ENCODE results near the gene MRPL20.
A peak's percentile ranks its signal among the peaks of the same experiment; 100 is the strongest.

MRPL20 gene

GRCh38 chr1:1399872-1400575 is 7.1 kb downstream of the MRPL20 start:
- H3K27me3 ChIP-seq (ENCODE audit: control insufficient read depth, low read length) = no peaks in the 10 kb centered on the region
- peak overlapping the region; percentile 100 for H3K4me3 ChIP-seq (ENCODE audit: low read length)
- peaks cover 17% of the 10 kb centered on the region for H3F3A ChIP-seq (ENCODE audit: control insufficient read depth, insufficient read depth)
- peaks cover 85% of the 10 kb centered on the region for H3K36me3 ChIP-seq (ENCODE audit: control insufficient read depth, low read length)
- TF ChIP-seq EZH2phosphoT487 (IDR thresholded peaks at IDR 0.05; ENCODE audit: borderline replicate concordance, low read length) (no peak), CTCF (IDR thresholded peaks at IDR 0.05; ENCODE audit: low read depth, low read length, poor library complexity, severe bottlenecking) (no peak)
- H3K4me2 ChIP-seq (ENCODE audit: low read length) = peak overlapping the region; percentile 100
- H3K9me3 ChIP-seq (ENCODE audit: control insufficient read depth, insufficient read depth, low read length) = no peaks in the 10 kb centered on the region
- peaks cover 12% of the 10 kb centered on the region for H4K20me1 ChIP-seq (ENCODE audit: control insufficient read depth, insufficient read depth, low read depth, low read length)
- H3K79me2 ChIP-seq (ENCODE audit: control insufficient read depth, low read length) = peaks cover 87% of the 10 kb centered on the region
- peaks cover 36% of the 10 kb centered on the region for H3K4me1 ChIP-seq (ENCODE audit: control insufficient read depth, low read length)
- no peaks in the 10 kb centered on the region for H3K9me2 ChIP-seq (replicated peaks; ENCODE audit: control insufficient read depth, low read length)
- peak overlapping the region; percentile 60 for H3K27ac ChIP-seq (ENCODE audit: low read depth, low read length)

- H3K36me3 ChIP-seq (ENCODE audit: control insufficient read depth, low read length) = peaks cover 86% of the 10 kb centered on the region
- no peaks in the 10 kb centered on the region for H3K9me3 ChIP-seq (ENCODE audit: control insufficient read depth, insufficient read depth, low read length)
- peak within 1 kb of the TSS; percentile 100 for H3K4me3 ChIP-seq (ENCODE audit: low read length)
- H3K27ac ChIP-seq (ENCODE audit: low read depth, low read length) = peak within 1 kb of the TSS; percentile 60
- H3K4me2 ChIP-seq (ENCODE audit: low read length) = peak within 1 kb of the TSS; percentile 100
- no peaks in the 10 kb centered on the region for H3K27me3 ChIP-seq (ENCODE audit: control insufficient read depth, low read length)
- peaks cover 84% of the 10 kb centered on the region for H3K79me2 ChIP-seq (ENCODE audit: control insufficient read depth, low read length)
- H3K9me2 ChIP-seq (replicated peaks; ENCODE audit: control insufficient read depth, low read length) = no peaks in the 10 kb centered on the region
- H3F3A ChIP-seq (ENCODE audit: control insufficient read depth, insufficient read depth) = peaks cover 17% of the 10 kb centered on the region
- peaks cover 36% of the 10 kb centered on the region for H3K4me1 ChIP-seq (ENCODE audit: control insufficient read depth, low read length)
- TF ChIP-seq EZH2phosphoT487 (IDR thresholded peaks at IDR 0.05; ENCODE audit: borderline replicate concordance, low read length) = no peak
- peak; percentile 40 for TF ChIP-seq CTCF (IDR thresholded peaks at IDR 0.05; ENCODE audit: low read depth, low read length, poor library complexity, severe bottlenecking)
- peaks cover 12% of the 10 kb centered on the region for H4K20me1 ChIP-seq (ENCODE audit: control insufficient read depth, insufficient read depth, low read depth, low read length)
These were observed 7.8 kb downstream of the MRPL20 start, which contains the start of gene CCNL2 for GRCh38 chr1:1399187-1399871. TSS of gene CCNL2 (minus strand) at chr1:1399335. CDS start at chr1:1399306, 29 bp downstream.

DNA sequence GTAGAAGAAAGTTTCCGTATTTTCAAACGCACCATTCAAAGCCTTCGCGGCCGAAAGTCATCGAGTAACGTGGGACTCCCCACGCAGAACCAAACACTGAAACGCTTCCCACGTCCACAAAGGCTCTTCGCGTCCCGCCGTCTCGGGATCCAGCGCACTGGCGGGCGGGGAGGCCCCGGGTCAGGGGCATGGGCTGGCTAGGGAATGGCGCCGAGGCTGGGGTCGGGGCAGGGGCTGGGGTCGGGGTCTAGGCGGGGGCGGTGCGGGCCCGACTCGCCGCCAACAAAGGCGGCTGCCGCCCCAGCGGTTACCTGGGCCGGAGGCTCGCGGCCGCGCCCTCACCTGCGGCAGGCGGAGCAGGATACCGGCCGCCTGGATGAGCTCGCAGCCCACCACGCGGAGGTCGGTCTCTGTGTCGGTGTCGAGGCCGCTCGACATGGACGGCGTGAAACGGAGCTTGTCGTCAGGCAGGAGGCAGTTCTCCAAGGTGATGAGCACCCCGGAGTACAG is 8.4 kb downstream of the MRPL20 start:
- H3F3A ChIP-seq (ENCODE audit: control insufficient read depth, insufficient read depth) = peaks cover 16% of the 10 kb centered on the region
- no peaks in the 10 kb centered on the region for H3K27me3 ChIP-seq (ENCODE audit: control insufficient read depth, low read length)
- peak overlapping the region; percentile 100 for H3K4me3 ChIP-seq (ENCODE audit: low read length)
- TF ChIP-seq EZH2phosphoT487 (IDR thresholded peaks at IDR 0.05; ENCODE audit: borderline replicate concordance, low read length) (no peak), CTCF (IDR thresholded peaks at IDR 0.05; ENCODE audit: low read depth, low read length, poor library complexity, severe bottlenecking) (no peak)
- peaks cover 36% of the 10 kb centered on the region for H3K4me1 ChIP-seq (ENCODE audit: control insufficient read depth, low read length)
- H3K4me2 ChIP-seq (ENCODE audit: low read length) = peak overlapping the region; percentile 88
- H3K79me2 ChIP-seq (ENCODE audit: control insufficient read depth, low read length) = peaks cover 87% of the 10 kb centered on the region
- H4K20me1 ChIP-seq (ENCODE audit: control insufficient read depth, insufficient read depth, low read depth, low read length) = peaks cover 15% of the 10 kb centered on the region
- no peaks in the 10 kb centered on the region for H3K9me3 ChIP-seq (ENCODE audit: control insufficient read depth, insufficient read depth, low read length)
- no peaks in the 10 kb centered on the region for H3K9me2 ChIP-seq (replicated peaks; ENCODE audit: control insufficient read depth, low read length)
- peaks cover 89% of the 10 kb centered on the region for H3K36me3 ChIP-seq (ENCODE audit: control insufficient read depth, low read length)
- peak overlapping the region; percentile 43 for H3K27ac ChIP-seq (ENCODE audit: low read depth, low read length)
